GM10266 (cell line): ENCODE results near the gene ATP9B.

Experiments
- DNase-seq: peaks from one replicate; pipeline ENCODE4 v3.0.0; 2012; ENCODE audit errors: extremely low spot score
- TF ChIP-seq, protein P1 (sequence below): IDR thresholded peaks from 2 replicates; pipeline ENCODE4 v1.5.1; 2012; ENCODE audit warnings: mild to moderate bottlenecking, low read depth; ENCODE audit not compliant: control insufficient read depth, insufficient read depth; ENCODE audit errors: missing control alignments

The ATP9B gene

DNA sequence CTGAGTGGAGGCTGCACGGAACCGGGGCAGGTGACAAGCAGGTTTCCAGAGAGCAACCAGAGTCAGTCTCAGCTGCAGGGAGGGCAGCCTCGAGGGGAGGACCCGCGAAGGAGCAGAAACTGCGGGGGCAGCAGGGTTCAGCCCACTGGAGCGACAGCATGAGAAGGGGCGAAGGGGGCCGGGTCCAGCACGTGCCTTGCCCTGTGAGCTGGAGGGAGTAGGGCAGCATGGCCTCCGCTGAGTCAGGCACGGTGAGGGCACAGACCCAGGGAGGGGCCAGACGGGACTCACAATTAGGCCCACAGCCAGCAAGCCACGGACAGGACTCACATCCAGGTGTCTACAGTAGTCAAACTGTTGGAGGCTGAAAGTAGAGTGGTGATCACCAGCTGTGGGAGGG, 22.7 kb upstream of the ATP9B start:
- TF ChIP-seq, protein P1, sequence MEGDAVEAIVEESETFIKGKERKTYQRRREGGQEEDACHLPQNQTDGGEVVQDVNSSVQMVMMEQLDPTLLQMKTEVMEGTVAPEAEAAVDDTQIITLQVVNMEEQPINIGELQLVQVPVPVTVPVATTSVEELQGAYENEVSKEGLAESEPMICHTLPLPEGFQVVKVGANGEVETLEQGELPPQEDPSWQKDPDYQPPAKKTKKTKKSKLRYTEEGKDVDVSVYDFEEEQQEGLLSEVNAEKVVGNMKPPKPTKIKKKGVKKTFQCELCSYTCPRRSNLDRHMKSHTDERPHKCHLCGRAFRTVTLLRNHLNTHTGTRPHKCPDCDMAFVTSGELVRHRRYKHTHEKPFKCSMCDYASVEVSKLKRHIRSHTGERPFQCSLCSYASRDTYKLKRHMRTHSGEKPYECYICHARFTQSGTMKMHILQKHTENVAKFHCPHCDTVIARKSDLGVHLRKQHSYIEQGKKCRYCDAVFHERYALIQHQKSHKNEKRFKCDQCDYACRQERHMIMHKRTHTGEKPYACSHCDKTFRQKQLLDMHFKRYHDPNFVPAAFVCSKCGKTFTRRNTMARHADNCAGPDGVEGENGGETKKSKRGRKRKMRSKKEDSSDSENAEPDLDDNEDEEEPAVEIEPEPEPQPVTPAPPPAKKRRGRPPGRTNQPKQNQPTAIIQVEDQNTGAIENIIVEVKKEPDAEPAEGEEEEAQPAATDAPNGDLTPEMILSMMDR, result no peak
- DNase-seq, result no peak

DNA sequence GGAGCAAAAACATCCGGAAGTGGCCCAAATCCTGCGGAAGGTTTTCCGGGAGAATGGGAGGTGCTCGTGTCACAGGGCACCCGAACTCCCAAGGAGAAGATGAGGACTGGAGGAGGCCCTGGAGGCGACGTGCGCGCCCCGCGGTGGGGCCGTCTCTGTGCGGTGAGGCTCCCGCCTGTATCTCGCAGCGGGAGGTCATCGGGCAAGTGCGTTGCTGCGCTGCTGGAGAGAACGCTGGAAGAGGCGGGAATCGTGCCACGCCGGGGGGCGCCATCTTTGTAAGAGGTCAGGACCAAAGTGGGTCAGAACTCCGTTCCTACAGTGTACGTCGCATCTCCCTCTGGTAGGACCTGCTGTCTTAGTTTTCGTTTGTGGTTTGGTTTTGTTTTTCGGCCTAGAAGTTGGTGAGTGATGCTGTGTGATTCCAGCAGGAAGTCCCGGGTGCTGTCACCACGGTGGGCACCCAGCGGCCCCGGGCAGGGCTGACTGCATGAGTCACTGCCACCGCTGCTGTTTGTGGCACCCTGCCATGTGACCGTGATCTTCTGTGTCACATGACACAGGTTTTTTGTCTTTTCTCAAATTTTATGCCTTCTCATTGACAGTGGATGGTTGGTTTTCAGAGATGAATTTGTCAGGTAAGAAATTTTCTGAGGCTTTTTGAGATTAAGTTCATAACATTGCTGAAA, 21.5 kb upstream of the ATP9B start:
- DNase-seq, result no peak
- TF ChIP-seq, protein P1, result no peak

DNA sequence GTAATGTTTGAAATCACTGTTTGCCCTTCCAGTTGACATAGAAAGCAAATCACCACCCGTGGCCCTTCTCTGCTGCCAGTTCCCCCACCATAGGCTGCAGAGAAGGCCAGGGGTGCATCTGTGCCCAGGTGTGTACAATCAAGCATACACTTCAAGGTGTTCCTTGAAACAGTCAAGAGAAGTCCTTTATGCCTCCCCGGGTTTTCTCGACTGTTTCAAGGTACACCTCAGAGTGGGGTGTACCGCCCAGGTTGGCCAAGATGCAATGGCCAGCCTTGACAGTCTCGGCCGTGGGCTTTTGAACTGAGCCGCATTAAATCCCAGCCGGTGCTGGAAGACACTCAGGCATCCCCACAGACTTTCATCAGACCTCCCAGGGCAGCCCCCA, 21.0 kb upstream of the ATP9B start:
- DNase-seq, result no peak
- TF ChIP-seq, protein P1, result no peak

DNA sequence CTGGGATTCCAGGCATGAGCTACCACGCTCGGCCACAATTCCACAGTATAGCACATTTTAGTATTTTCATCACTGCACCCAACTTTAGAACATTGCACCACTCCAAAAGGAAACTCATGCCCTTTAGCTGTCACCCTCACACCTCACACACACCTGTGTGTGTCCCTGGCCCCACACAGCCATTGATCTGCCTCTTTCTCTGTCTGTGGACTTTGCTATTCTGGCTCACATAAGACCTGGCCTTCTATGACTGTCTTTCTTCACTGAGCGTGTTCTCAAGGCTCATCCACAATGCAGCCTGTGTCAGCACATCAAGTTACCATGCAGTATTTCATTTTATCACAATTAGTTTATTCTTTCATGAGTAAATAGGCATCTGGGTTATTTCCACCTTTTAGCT, 19.7 kb upstream of the ATP9B start:
- DNase-seq, result no peak
- TF ChIP-seq, protein P1, result no peak

DNA sequence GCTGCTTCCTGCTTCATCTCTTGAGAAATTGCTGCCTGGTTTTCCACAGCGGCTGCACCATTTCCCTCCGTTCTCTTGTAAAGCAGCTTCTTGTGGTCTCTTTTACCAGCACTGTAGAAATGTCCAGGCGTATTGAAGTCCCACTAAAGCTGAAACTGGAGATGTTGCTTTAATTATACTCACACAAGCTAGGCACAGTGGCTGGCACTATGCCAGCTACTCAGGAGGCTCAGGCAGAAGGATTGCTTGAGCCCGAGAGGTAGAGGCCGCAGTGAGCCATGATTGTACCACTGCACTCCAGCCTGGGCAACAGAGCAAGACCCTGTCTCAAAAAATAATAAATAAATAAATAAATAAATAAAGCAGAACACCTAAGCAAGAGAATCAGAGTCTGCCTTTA, 19.2 kb upstream of the ATP9B start:
- no peak for DNase-seq
- TF ChIP-seq, protein P1, result no peak

DNA sequence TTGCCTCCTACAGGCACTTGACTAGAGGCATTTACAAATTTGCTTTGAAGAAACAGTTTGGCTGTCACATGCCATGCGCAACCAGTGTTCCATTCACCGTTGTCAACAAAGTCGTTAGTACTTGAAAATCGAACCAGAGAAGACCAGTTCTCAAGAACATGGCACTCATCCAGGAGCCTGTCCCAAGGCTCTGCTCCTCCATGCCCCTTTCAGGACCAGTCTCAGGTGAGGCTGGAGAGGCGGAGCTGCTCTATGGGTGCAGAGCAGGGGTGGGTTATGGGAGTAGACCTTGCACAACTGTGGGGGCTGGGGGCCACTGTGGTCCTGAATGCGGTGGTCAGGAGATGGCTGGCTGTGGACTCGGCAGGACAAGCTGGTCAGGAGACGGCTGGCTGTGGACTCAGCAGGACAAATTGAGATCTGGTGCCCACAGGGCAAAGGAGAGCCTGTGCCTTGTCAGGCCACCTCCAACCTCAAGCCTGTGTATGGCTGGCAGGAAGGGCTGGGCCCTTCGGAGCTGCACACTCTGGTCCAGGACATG, 12.3 kb upstream of the ATP9B start:
- DNase-seq, result no peak
- TF ChIP-seq, protein P1, result no peak

DNA sequence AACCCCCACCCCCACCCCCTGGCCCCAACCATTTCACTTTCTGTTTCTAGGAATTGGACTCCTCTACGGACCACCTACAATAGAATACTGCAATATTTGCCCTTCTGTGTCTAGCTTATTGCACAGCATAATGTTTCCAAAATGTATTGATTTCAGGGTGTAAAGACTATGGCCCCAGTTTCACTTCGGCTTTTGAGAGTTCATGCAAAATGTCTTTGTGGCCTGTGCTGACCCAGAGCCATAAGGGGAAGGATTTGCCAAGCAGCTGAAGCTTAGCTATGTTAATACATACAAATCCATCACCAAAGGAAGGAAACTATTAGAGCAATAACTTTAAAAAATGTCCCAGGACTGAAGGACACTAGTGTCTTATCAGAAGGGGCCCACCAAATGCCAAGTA, 11.2 kb upstream of the ATP9B start:
- TF ChIP-seq, protein P1, result no peak
- no peak for DNase-seq
